Cardiac muscle cell (in vitro differentiated cells and primary cell): ENCODE data around the gene PTPN14. TPM values are rescaled to one million over a fixed set of nuclear protein-coding genes. Genes with fewer than 3 reads are reported as not detected.

Source experiments
- DNase-seq, 2 donors: peaks; one replicate each; pipeline versions ENCODE4 v3.0.0 to v3.0.0-alpha.2; 2010 to 2017; ENCODE audit warnings: low read depth in 1 of 2, low spot score in 1 of 2
- H3K27ac ChIP-seq: fragments of 200-600 bp; sonication (generic); 2 replicates; pipeline ENCODE4 v1.5.1; 2016
- H3K27me3 ChIP-seq: fragments of 200-600 bp; sonication (generic); 2 replicates; pipeline ENCODE4 v1.6.0; 2016; ENCODE audit warnings: control low read depth
- H3K36me3 ChIP-seq: fragments of 200-600 bp; sonication (generic); 2 replicates; pipeline ENCODE4 v1.5.1; 2016; ENCODE audit warnings: control low read depth
- H3K4me1 ChIP-seq: fragments of 200-600 bp; sonication (generic); 2 replicates; pipeline ENCODE4 v1.8.1; 2017; ENCODE audit warnings: low read depth, mild to moderate bottlenecking, mixed run types
- H3K4me3 ChIP-seq: fragments of 200-600 bp; sonication (generic); 2 replicates; pipeline ENCODE4 v1.5.1; 2016; ENCODE audit warnings: mild to moderate bottlenecking
- H3K9me3 ChIP-seq: fragments of 200-600 bp; sonication (generic); 2 replicates; pipeline ENCODE4 v1.5.1; 2017; ENCODE audit warnings: low read depth, mild to moderate bottlenecking, control low read depth
- CTCF ChIP-seq: IDR thresholded peaks from 2 replicates; pipeline ENCODE4 v1.5.1; 2012; ENCODE audit warnings: low read depth, mild to moderate bottlenecking, low read length
- polyA plus RNA-seq: library from polyadenylated mRNA; unstranded; fragments of >200 nt; fragmentation: Nextera tagmentation; extraction: Ambion mirVana; gene quantifications from 2 replicates; pipeline ENCODE4 v1.2.1, GENCODE V29; 2016
- total RNA-seq: library from RNA; depleted of rRNA; stranded (reverse); fragments of >200 nt; gene quantifications from 2 replicates; pipeline ENCODE4 v1.2.3, GENCODE V29; 2016

PTPN14 gene
- total and polyA plus RNA-seq, 2 experiments from 2014 or later, result 4.6 to 5.4 TPM

DNA sequence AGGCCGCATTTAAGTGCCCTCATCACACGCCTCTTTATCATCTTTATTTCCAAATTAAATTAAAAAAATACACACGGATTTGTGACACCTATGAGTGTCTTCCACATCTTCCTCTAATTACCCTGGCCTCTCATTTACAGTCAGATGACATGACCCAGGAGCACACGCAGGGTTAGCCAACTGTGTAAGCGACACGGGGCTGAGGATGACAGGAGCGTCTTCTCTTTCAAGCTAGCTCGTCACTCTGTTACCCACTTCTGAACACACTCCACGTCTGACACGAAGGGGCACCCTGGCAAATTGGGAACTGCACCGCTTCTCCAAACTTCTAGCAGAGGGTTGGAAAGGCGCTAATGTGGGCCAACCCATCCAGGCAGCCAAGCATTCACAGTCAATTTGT, 158.3 kb downstream of the PTPN14 start:
- no peak overlapping the region for H3K4me3 ChIP-seq
- no peaks in the 10 kb centered on the region for H3K36me3 ChIP-seq
- TF ChIP-seq CTCF, result no peak
- no peaks in the 10 kb centered on the region for H3K4me1 ChIP-seq
- no peak for DNase-seq
- H3K27ac ChIP-seq, result no peak overlapping the region
- H3K9me3 ChIP-seq, result no peaks in the 10 kb centered on the region
- no peaks in the 10 kb centered on the region for H3K27me3 ChIP-seq

- Histone ChIP-seq H3K9me3 (no peaks in the 10 kb centered on the region), H3K27me3 (no peaks in the 10 kb centered on the region), H3K27ac (no peak overlapping the region), H3K4me3 (no peak overlapping the region), H3K36me3 (no peaks in the 10 kb centered on the region), H3K4me1 (no peaks in the 10 kb centered on the region)
- no peak for TF ChIP-seq CTCF
- no peak for DNase-seq
Observed at GRCh38 chr1:214391873-214392645, 159.3 kb downstream of the PTPN14 start.

- no peak for TF ChIP-seq CTCF
- no peaks in the 10 kb centered on the region for H3K9me3 ChIP-seq
- H3K4me1 ChIP-seq, result no peaks in the 10 kb centered on the region
- H3K27me3 ChIP-seq, result no peaks in the 10 kb centered on the region
- no peaks in the 10 kb centered on the region for H3K36me3 ChIP-seq
- H3K4me3 ChIP-seq, result no peak overlapping the region
- no peak for DNase-seq
- no peak overlapping the region for H3K27ac ChIP-seq
Observed at GRCh38 chr1:214389734-214390133, 161.7 kb downstream of the PTPN14 start.

- H3K4me3 ChIP-seq, result no peak overlapping the region
- H3K27ac ChIP-seq, result no peak overlapping the region
- DNase-seq, result peak in 1 of 2 donors; percentile 58
- no peaks in the 10 kb centered on the region for H3K27me3 ChIP-seq
- H3K4me1 ChIP-seq, result no peaks in the 10 kb centered on the region
- H3K36me3 ChIP-seq, result peaks cover 6% of the 10 kb centered on the region
- H3K9me3 ChIP-seq, result no peaks in the 10 kb centered on the region
- TF ChIP-seq CTCF, result no peak
Observed at GRCh38 chr1:214386747-214387146, 164.7 kb downstream of the PTPN14 start.

GRCh38 chr1:214386333-214386732, 165.1 kb downstream of the PTPN14 start:
- H3K36me3 ChIP-seq, result peaks cover 6% of the 10 kb centered on the region
- no peak for DNase-seq
- H3K27ac ChIP-seq, result no peak overlapping the region

More at GRCh38 chr1:214386333-214386732, 165.1 kb downstream of the PTPN14 start:
- H3K9me3 ChIP-seq, result no peaks in the 10 kb centered on the region
- H3K4me3 ChIP-seq, result no peak overlapping the region
- no peaks in the 10 kb centered on the region for H3K4me1 ChIP-seq
- H3K27me3 ChIP-seq, result no peaks in the 10 kb centered on the region
- no peak for TF ChIP-seq CTCF
